ENCODE measurements around the gene TTC33.

Gene TTC33

DNA sequence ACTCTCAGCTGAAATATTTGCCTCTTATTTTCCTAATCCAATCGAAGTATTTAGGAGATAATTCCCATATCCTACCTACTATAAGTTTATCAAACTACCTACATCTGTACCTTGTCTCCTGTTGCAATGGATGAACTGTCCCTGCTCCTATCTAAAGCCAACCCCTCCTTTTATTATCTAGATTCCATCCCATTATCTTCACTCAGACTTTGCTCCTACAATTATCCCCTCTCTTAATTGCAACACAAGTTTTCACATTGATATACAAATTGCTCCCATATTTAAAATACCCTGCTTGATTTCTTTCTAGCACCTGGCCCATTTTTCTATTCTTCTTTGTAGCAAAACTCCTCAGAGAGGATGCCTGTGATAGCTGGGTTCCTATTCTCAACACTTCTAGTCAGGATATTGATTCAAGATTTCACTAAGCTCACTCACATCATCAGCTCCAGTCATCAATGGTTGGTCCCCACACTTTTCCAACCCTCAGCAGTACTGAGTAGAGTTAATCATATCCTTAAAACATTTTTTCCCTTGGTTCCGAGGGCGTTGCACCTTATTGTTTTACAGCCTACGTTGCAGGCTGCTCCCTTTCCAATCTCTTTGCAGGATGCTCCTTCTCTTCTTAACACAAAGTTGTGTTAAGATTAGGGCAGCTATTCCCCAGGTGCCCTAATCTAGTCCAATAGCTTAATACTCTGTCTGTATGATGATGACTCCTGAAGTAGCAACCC is 253.9 kb downstream of the TTC33 start:
- DNase-seq, result no peak

DNA sequence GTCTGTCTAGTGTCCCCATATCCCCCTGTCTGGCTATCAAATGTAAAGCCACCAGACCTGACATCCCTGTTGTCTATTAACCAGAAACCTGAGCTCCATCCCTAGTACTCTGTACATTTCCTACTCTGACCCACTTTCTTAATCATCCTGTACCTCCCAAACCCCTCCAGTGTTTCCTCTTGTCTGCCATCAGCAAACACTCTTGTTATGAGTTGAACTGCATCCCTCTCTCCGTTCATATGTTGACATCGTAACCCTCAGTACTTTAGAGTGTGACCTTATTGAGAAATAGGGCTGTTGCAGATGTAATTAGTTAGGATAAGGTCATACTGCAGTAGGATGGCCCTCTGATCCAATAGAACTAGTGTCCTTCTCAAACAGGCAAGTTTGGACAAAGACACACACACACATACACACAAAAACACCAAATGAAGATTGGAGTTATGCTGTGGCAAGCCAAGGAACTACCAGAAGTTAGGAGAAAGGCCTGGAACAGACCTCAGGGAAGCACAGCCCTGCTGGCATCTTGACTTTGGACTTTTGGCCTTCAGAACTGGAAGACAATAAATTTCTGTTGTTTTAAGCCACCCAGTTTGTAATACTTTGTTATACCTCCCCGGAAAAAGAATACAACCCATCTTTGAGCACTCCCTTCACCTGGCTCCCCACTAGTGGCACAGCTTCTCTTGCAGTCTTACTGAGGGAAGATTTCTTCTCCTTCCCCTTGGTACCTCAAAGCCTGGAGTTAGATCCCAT is 256.1 kb downstream of the TTC33 start:
- DNase-seq, result no peak

DNA sequence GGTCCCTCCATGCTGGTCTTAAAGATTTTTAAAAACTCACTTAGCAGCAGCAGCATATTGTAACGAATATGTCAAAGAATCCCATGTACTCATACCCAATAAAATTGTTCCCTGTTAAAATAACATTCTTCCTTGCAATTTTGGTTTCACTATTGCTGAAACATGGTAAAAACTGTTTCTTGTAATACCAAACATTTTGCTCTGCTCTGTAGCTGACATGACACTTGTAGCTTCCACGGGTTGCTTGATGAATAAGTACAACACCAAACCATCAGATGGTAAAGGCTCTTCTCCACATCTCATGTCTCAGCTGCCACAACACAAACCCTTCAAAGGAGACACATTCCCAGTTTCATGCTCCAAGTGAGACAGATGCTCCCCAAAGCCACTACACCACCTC is 256.8 kb downstream of the TTC33 start:
- no peak for DNase-seq

DNA sequence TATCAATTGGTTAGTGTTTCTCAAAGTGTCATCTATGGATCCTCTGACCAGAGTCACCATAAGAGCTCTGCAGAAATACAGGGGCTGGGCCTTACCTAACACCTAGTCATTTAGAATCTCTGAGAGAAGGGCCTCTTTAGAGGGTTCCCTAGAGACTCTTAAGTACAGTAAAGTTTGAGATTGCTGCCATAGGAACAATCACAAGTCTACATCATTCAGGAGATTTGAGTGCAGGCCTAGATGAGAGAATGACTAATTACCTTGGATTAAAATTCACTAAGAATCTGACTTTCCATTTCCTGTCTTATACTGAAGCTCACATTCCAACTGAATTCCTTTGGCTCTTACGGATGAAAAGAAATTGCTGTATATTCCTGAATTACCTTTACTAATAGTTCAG is 258.2 kb downstream of the TTC33 start:
- no peak for DNase-seq

DNA sequence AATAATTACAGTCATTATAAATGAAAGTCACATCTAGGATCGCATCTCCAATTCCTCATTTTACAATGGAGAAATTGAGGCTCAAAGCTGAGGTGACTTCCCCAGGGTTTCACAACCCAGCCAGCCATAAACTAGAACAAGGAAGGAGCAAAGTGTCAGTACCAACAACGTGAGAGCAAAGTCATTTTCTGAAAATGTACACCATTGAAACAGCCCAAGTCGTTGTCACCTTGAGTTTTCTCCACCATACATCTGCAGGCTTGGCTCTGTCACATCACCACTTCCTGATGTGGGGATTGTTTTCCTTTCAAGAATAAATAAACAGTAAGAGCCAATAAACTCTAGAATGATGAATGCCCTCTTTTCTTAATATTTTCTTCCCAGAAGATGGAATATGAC is 260.5 kb downstream of the TTC33 start:
- DNase-seq, result no peak

DNA sequence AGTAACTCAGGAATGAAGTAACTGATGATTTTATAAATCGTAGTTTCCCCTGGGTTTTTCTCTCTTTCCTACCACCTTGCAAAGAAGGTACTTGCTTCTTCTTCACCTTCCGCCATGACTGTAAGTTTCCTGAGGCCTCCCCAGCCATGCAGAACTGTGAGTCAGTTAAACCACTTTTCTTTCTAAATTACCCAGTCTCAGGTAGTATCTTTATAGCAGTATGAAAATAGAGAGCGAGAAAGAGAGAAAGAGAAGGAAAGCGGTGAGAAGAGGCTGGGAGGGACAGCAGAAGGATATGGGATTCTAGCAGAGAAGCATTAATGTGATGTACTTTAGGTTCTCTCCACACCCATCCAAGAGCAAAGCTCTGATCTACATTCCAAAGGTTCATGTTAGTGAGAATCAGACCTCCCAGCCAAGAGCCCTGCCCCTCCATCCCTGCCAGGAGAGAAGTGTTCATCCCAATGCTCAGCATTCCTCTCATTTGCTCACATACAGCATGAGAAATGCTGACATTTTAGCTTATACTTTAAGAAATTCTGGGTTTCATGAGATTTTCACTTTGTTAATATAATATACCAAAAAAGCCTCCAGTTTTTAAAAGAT is 261.0 kb downstream of the TTC33 start:
- DNase-seq, result no peak

DNA sequence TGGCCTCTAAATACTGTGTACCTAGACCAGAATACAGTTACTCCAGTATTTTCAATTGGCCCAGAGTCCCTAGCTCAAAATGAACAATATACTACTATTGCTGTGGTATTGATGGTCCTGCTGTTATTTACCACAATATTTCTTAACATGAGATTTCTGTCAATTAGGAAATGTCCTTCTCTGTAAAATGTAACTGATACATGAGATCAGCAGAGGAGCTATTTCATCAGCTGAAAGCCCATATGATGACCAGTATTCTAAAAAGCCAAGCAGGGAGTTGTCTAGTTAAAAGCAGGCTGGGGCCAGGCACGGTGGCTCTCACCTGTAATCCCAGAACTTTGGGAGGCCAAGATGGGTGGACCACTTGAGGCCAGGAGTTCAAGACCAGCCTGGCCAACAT is 263.7 kb downstream of the TTC33 start:
- no peak for DNase-seq

DNA sequence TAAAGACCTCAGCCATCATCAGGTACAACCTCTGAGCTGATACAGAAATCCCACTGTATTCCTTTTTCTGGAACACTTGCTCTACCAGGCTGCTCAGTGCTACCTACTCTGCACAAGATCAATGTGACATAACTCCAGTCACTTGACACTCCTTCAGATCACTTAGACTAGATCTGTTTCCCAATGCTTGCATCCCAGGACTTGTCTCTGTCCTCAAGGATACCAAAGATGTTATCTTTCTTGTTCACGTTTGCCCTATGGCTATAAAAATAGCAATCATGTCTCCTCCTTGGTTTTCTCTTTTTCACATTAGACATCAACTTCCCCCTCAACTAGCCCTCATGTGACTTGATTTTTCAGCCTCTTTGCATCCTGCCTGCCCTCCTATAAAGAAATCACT is 264.1 kb downstream of the TTC33 start:
- no peak for DNase-seq

DNA sequence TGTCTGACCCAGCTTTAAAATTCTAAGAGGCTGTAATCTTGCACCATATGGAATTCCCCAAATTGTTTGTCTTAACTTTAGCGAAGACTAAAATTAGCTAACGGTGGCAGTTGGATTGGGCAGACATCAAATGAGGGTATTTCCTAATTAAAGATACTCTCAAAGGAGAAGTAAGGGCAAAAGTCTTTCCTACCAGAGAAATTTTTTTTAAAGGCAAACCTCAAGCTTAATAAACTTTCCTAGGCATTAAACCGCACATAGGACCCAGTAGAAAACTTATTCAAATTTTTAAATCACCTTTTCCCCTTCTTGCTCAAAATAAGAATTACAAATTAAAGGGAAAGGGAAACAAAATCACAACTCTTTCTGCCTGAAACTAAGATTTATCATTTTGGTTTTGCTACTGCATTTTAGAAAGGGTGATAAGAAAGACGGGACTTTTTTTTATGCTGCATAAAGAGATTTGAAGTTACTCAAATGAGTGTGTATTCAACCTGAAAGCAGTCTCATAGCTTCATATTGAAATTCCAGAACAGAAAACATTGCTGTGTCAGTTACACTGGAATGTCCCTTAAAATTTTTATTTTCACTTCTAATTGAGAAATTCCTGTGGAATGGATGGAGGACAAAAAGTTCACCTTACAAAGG is 265.2 kb downstream of the TTC33 start:
- DNase-seq, result no peak

DNA sequence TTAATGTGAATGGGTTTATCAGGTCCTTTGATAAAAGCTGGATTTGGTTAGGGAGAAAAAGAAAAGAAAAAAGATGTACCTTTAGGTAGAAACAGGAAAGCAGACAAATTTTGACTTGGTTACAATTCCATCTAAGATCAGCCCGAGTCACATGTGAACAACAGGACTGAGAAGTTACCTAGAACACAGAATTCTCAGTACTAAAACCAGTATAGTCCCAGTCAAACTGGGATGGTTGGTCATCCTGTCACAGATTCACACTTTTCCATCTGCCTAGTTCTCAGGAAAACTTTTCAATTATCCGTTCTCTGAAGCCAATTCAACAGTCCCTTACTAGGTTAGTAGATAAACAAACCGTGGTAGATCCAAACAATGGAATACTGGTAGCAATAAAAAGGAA is 266.3 kb downstream of the TTC33 start:
- DNase-seq, result no peak

DNA sequence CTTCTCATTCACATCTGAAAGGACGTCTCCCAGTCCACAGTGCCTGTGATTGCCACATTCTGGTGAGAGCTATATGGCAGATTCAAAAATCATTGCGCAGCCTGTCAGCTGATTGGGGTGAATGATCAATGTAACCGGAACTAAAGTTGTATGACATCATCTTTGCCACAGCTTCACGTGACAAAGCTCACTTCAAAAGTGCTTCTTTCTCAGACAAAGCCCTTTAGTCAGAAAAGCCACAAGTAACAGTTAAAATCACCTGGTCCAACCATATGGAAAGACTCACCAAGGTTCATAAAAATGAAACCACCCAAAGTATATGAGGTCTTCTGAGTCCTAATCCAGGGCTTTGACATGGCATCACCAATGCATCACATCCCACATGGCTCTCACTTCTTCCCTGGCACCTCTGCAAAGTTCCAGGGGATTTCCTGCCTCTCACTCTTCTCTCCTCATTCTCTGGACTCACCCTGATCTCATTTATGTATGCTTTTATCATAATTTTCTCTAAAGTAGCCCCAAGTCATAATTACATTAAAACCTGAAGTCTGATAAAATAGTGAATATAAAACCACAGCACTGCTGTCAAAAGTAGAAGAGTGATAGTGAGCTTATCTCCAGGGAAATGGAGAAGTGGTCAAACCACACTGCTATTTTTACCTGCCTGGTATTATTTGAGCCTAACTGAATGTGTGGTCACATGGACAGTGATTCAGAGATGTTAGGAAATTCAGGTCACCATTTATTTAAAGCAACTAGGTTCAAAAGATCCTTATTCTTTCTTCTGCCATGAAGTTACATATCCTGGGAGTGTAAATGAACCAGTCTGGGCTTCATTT is 269.1 kb downstream of the TTC33 start:
- DNase-seq, result peak; percentile 30

DNA sequence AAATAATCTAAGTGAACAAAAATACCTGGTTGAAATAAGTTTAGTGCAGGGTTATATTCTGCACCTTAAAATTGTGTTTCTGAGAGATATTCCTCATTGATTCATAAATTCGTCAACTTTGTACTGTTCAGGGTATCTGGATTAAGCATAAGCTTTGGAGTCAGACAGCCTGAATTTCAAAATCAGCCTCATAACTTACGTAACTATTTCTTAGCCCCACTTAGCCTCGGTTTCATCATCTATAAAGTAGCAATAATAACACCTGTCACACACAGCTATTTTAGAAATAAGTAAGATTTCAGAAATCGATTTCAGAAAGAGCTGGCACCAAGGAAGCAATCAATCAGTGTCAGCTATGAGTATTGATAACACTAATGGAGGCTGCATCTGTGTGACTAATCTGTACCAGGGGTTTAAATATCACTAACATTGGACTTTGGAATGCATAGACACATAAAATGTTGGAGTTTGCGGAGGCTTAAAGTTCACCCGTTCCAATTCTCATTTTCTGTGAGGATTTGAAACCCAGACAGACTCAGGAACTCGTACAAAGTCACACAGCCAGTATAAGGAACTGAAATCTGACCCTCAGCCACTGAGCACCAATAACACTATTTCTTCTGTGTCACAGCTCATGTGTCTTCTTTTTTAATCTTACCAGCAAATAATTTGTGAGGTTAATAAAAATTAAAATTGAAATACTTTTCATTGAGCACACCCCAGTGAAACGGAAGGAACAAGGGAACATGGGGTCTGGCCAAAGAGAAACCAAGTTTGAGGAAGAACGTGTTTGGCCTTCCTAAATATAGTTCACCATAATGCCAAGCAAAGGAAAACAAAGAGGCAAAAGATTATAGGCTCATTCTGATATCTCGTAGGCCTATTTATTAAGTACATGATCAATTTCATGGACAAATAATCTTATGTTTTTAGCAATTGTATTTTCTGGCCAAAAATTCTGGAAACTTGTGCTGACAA is 270.5 kb downstream of the TTC33 start:
- DNase-seq, result no peak

DNA sequence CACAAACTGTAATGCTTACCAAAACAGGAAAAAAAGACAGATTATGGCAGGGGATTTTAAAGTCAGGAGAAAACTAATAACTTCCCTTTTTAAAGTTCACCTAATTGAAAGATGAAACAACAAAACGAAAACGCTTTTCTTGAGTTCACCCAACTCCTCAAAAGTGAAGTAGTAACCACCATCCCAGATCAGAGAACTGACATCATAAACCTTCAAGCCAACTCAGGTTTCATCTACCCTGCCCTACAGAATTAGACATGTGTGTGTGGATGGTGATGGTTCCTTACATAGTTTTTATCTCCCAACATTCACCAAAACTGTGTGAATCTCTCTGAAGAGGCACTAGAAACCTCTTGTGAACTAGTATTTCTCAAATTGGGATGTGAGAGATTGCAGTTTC is 271.3 kb downstream of the TTC33 start:
- no peak for DNase-seq

DNA sequence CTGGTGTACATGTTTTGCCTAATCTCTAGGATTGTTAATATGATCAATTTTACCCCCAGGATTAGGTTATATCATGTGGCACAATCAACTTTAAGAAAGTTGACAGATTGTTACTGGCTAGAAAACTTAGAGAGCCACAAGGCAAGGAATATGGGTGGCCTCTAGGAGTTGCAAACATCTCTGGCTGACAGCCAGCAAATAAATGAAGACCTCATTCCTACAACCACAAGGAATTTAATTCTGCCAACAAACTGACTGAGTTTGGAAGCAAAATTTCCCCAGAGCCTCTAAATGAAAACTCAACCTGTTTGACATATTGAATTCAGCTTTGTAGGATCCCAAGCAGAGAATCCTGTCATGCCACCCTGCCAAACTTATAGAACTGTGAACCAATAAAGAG is 272.4 kb downstream of the TTC33 start:
- no peak for DNase-seq

DNA sequence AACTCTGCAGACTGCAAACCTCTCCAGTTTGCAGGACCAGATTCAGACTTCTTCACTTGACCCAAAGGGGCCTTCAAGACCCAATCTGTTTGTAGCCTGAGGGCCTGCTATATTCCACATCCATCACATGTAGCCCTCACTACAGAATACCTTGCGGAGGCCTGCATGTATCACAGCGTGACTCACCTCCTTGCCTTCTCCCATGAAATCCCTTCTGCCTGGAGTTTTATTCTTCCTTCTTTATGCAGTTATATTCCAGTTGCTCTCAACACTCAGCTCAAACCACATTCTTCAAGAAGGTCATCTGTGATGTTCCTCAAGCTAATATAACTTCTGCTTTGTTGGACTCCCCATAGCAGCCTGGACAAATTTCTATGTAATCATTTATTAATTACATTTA is 274.5 kb downstream of the TTC33 start:
- DNase-seq, result no peak

DNA sequence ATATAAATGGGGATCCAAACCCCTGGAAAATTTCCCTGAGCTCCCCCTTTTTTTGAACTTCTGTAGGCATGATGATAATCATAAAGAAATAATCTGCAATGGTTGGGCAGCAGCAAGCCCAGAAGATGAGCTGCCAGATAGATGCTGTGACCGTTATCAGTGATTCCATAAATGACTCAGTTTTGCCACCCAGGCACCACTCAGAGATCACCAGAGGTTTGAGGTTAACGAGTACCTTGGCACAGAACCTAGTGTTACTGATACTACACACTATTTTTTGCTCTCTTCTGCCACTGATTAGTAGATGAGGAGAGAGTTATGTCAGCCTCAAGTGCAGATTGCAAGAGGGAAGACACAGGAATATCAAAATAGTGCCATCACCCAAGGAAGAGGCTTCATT is 275.4 kb downstream of the TTC33 start:
- DNase-seq, result no peak

DNA sequence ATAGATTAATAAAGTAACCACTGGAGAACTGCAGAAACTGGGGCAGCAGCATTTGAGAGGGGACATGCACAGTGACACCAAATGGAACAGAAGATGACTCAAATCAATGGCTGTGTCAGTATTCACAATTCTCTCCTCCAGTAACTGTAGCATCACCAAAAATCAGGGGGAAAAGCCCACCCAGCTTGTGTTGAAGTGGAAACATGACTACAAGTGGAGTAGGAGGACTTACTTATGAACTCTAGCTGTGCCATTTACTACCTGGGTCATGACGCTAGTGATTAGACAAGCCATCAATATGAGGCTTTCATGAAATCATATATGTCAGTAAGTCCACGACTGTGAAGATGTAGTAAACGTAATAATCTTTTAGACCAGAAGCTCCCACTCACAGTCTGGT is 275.8 kb downstream of the TTC33 start:
- DNase-seq, result no peak

DNA sequence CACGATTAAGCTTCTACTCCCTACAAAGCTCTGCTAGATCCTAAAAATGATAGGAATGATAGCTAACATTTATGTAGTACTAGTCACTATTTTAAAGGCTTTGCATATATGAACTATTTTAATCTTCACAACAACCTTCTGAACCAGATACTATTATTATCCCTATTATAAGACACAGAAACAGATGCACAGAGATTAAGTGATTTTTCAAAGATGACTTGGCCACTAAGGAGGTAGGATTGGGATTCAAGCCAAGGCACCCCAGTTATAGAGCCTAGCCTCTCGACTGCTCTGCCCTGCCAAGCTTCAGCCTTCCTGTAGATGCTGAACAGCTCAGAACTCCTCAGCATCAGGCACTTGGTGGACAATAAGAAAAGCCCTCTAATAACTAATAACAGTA is 277.0 kb downstream of the TTC33 start:
- no peak for DNase-seq

DNA sequence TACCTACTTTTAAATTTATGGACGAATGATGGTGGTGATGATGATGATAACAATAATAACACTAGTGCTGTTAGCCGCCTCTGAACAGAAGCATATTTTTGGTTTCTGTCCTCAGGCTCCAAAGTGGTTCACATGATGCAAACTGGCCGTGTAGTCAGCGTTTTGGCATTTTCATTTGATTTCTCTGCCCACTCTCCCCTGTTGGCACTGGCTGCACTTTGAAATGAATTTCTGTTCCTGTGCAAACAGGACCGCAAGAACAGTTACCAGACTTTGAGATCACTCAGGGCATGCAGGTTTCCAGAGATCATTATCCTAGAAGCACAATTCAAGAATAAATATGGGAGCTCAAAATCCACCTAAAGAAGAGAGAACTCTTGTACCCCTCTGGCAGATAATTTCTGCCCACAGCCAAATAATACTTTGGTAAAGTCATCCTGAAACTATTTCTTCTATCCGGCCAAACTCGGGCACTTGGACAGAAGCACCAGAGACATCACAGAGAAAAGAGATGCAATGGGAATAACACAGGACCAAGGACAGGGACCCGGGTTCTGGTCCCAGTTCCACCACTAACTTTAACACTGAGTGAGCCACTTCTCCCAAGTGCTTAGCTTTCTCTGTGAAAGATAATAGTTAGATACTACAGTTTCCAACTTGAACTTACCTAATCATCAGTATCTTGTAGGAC is 277.8 kb downstream of the TTC33 start:
- DNase-seq, result no peak

DNA sequence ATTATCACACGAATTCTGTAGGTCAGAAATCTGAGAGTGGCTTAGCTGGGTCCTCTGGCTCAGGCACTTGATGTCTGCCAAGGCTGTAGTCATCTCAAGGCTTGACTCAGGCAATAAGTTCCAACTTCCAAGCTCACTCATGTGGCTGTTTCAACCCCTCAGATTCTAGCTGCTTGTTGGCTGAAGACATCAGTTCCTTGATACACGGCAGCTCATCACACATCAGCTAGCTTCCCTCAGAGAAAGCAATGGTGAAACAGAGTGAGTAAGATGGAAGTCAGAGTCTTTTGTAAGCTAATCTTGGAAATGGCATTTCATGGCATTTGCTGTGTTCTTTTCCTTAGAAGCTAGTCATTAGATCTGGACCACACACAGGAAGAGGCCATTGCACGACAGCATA is 280.2 kb downstream of the TTC33 start:
- no peak for DNase-seq

DNA sequence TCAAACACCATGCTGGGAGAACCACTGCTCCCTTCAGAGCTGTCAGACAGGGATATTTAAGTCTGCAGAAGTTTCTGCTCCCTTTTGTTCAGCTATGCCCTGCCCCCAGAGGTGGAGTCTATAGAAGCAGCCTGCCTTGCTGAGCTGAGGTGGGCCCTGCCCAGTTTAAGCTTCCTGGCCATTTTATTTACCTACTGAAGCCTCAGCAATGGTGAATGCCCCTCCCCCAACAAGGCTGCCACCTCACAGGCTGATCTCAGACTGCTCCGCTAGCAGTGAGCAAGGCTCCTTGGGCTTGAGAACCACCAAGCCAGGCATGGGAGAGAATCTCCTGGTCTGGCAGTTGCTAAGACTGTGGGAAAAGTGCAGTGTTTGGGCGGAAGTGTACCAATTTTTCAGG is 281.5 kb downstream of the TTC33 start:
- no peak for DNase-seq

All from activated CD4-positive, alpha-beta T cell treated with anti-CD3 and anti-CD28 coated beads, Interleukin-2, amount 50 U/mL, for 1 hour (primary cell).